ENCODE data around the gene ADTRP.
"Not testable (repeated sequence)": the region's sequence is repeated elsewhere in the genome, so short reads cannot be mapped to it uniquely, and the experiment has no call there.

Gene ADTRP

GRCh38 chr6:11802886-11803590 lies 24.4 kb upstream of the ADTRP start:
- no peak for DNase-seq

- DNase-seq: not testable (repeated sequence)
These were observed 21.9 kb upstream of the ADTRP start for GRCh38 chr6:11800531-11800930.

- DNase-seq: no peak
These were observed 19.9 kb upstream of the ADTRP start for GRCh38 chr6:11798538-11798937.

- DNase-seq: no peak
These were observed 19.5 kb upstream of the ADTRP start for GRCh38 chr6:11798096-11798495.

GRCh38 chr6:11796829-11797228 lies 18.2 kb upstream of the ADTRP start:
- DNase-seq: no peak

- DNase-seq: no peak
These were observed 16.8 kb upstream of the ADTRP start for GRCh38 chr6:11795403-11795802.

GRCh38 chr6:11793277-11793676 lies 14.7 kb upstream of the ADTRP start:
- no peak for DNase-seq

- DNase-seq: no peak
These were observed 12.9 kb upstream of the ADTRP start for GRCh38 chr6:11791354-11792107.

GRCh38 chr6:11789744-11790143 lies 11.1 kb upstream of the ADTRP start:
- DNase-seq: no peak

GRCh38 chr6:11788043-11788442 lies 9.4 kb upstream of the ADTRP start:
- DNase-seq: no peak

- no peak for DNase-seq
These were observed 7.4 kb upstream of the ADTRP start for GRCh38 chr6:11785774-11786579.

- DNase-seq: no peak
These were observed 6.8 kb upstream of the ADTRP start for GRCh38 chr6:11785415-11785773.

- DNase-seq: no peak
These were observed 5.7 kb upstream of the ADTRP start for GRCh38 chr6:11784341-11784740.

GRCh38 chr6:11783524-11784064 lies 5.0 kb upstream of the ADTRP start:
- DNase-seq: no peak

- DNase-seq: no peak
These were observed 3.9 kb upstream of the ADTRP start for GRCh38 chr6:11782524-11782923.

- no peak for DNase-seq
These were observed 1.5 kb upstream of the ADTRP start for GRCh38 chr6:11780097-11780428.

- no peak for DNase-seq
These were observed 910 bp upstream of the ADTRP start for GRCh38 chr6:11779329-11780096.

GRCh38 chr6:11778036-11778435 lies 567 bp downstream of the ADTRP start:
- no peak for DNase-seq

- DNase-seq: no peak
These were observed 2.7 kb downstream of the ADTRP start for GRCh38 chr6:11775791-11776409.

- DNase-seq: no peak
These were observed 4.2 kb downstream of the ADTRP start for GRCh38 chr6:11774426-11774825.

GRCh38 chr6:11773581-11773980 lies 5.0 kb downstream of the ADTRP start:
- DNase-seq: no peak

GRCh38 chr6:11773013-11773412 lies 5.6 kb downstream of the ADTRP start:
- no peak for DNase-seq

Data from SHP77 treated with DMSO at 0.1 percent for 48 hours (cell line).